PC-3 (cell line): Measurements from ENCODE around the gene GALNTL6.

ENCODE experiments used
- EZH2 ChIP-seq: fragments of 300-600 bp; sonication (generic); IDR thresholded peaks from one replicate; pipeline ENCODE4 v1.6.1; 2017; ENCODE audit warnings: antibody characterized with exemption, mild to moderate bottlenecking, low read length; ENCODE audit not compliant: unreplicated experiment
- EZH2phosphoT487 ChIP-seq: fragments of 300-600 bp; sonication (generic); IDR thresholded peaks from 2 replicates; pipeline ENCODE4 v1.6.1; 2018; ENCODE audit warnings: mild to moderate bottlenecking, antibody characterized with exemption, low read length, borderline replicate concordance

DNA sequence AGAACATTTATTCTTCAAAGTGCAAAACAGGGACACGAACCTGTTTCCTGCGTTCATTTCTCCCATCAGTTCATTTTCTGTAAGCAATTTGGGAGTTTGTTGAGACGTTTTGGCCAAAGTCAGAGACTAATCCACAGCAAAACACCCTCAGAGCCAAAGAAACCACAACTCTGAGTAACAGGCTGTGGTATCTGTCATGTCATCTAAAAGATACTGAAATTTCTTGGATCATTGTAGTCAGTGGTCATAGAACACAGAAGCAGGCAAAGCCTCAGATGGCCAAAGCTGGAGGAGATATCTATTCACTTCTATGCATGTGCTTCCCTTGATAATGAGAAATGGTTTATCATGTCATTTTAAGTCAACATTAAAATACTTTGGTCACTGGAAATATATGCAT lies 869.8 kb downstream of the GALNTL6 start:
- TF ChIP-seq EZH2phosphoT487 (no peak), EZH2 (no peak)
